Neutrophil (primary cell): ENCODE measurements around the gene BMPR1B.

Experiments
- H3K27ac ChIP-seq: fragments of 200-600 bp; sonication (generic); 2 replicates; pipeline ENCODE4 v1.5.1; 2016; ENCODE audit warnings: mild to moderate bottlenecking, moderate library complexity
- H3K27me3 ChIP-seq: fragments of 200-600 bp; sonication (generic); 2 replicates; pipeline ENCODE4 v1.6.0; 2016; ENCODE audit warnings: mild to moderate bottlenecking
- H3K36me3 ChIP-seq: fragments of 200-600 bp; sonication (generic); 2 replicates; pipeline ENCODE4 v1.5.1; 2017
- H3K4me1 ChIP-seq, 2 experiments: fragments of 200-600 bp in 1 of 2; sonication (generic) in 1 of 2; 1 replicate in 1 of 2; 2 replicates in 1 of 2; pipeline versions ENCODE4 v1.5.1 to v1.6.1; 2013 to 2016; ENCODE audit warnings: low read depth in 1 of 2, low read length in 1 of 2, mild to moderate bottlenecking in 1 of 2, moderate library complexity in 1 of 2; ENCODE audit not compliant: control insufficient read depth in 1 of 2, insufficient read depth in 1 of 2
- H3K4me3 ChIP-seq, 2 experiments: fragments of 200-600 bp in 1 of 2; sonication (generic) in 1 of 2; 1 replicate in 1 of 2; 2 replicates in 1 of 2; pipeline ENCODE4 v1.5.1; 2013 to 2016; ENCODE audit warnings: low read depth in 1 of 2, low read length in 1 of 2, mild to moderate bottlenecking in 1 of 2, moderate library complexity in 1 of 2
- H3K9me3 ChIP-seq: fragments of 200-600 bp; sonication (generic); 2 replicates; pipeline ENCODE4 v1.5.1; 2016
- TF ChIP-seq, protein P1 (sequence below): fragments of 200-600 bp; sonication (generic); IDR thresholded peaks from 2 replicates; pipeline ENCODE4 v1.5.1; 2016; ENCODE audit warnings: antibody characterized with exemption

Gene BMPR1B

DNA sequence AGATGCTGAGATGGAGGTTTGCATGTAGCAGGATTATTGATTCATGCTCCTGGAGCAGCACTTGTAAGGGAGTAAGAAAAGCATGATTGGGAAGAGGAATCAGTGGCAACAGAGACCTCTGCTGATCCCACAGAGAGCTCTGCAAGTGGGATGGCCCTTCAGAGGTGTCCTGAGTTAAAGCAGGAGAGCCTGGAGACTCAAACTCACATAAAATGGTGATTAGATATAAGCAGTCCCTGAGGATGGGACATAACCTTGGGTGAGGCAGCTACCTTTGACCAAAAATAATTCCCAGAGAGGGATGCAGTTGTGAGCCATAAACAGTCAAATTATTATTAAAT, 25.4 kb upstream of the BMPR1B start:
- H3K9me3 ChIP-seq: no peaks in the 10 kb centered on the region
- H3K36me3 ChIP-seq: no peaks in the 10 kb centered on the region
- no peak overlapping the region for H3K4me3 ChIP-seq
- TF ChIP-seq, protein P1, sequence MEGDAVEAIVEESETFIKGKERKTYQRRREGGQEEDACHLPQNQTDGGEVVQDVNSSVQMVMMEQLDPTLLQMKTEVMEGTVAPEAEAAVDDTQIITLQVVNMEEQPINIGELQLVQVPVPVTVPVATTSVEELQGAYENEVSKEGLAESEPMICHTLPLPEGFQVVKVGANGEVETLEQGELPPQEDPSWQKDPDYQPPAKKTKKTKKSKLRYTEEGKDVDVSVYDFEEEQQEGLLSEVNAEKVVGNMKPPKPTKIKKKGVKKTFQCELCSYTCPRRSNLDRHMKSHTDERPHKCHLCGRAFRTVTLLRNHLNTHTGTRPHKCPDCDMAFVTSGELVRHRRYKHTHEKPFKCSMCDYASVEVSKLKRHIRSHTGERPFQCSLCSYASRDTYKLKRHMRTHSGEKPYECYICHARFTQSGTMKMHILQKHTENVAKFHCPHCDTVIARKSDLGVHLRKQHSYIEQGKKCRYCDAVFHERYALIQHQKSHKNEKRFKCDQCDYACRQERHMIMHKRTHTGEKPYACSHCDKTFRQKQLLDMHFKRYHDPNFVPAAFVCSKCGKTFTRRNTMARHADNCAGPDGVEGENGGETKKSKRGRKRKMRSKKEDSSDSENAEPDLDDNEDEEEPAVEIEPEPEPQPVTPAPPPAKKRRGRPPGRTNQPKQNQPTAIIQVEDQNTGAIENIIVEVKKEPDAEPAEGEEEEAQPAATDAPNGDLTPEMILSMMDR: no peak
- H3K4me1 ChIP-seq: no peaks in the 10 kb centered on the region
- no peak overlapping the region for H3K27ac ChIP-seq
- H3K27me3 ChIP-seq: no peaks in the 10 kb centered on the region

DNA sequence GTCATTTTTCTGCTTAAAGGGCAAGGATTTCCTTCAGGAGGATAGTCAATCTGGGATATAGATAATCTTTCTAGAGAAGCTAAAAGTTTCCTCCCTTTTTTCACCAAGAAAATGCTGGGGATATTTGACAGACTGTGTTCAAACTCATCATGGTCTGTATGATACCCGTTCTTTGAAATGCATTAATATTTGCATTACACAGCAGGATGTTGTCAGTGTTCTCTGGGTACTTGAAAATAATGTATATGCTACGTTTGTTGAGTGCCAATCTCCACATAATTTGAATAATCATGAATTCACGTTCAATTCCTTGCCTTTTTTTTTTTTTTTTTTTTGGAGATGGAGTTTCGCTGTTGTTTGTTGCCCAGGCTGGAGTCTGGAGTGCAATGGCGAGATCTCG, 18.0 kb upstream of the BMPR1B start:
- H3K27ac ChIP-seq: no peak overlapping the region
- no peaks in the 10 kb centered on the region for H3K36me3 ChIP-seq
- no peak overlapping the region for H3K4me3 ChIP-seq
- H3K9me3 ChIP-seq: no peaks in the 10 kb centered on the region
- H3K27me3 ChIP-seq: no peaks in the 10 kb centered on the region
- H3K4me1 ChIP-seq: no peaks in the 10 kb centered on the region
- TF ChIP-seq, protein P1: no peak

DNA sequence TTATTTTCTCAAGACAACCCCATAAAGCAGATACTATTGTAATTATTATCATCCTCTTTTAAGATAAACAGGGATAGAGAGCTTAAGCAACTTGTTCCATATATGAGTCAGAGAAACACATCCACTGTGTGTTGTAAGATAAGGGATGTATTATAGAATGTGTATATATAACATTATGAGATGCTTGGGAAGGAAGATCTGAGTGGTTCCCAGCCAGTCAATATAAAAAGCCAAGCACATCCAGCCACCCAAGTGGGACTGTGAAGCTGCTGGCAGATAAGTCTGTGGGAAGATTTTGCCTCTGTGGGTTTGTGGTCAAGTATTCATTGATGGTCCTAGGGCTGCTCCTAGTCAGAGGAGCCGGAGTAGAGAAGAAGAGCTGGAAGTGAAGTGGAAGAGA, 16.5 kb upstream of the BMPR1B start:
- Histone ChIP-seq H3K27ac (no peak overlapping the region), H3K4me3 (no peak overlapping the region), H3K9me3 (no peaks in the 10 kb centered on the region), H3K27me3 (no peaks in the 10 kb centered on the region), H3K36me3 (no peaks in the 10 kb centered on the region), H3K4me1 (no peaks in the 10 kb centered on the region)
- TF ChIP-seq, protein P1: no peak

DNA sequence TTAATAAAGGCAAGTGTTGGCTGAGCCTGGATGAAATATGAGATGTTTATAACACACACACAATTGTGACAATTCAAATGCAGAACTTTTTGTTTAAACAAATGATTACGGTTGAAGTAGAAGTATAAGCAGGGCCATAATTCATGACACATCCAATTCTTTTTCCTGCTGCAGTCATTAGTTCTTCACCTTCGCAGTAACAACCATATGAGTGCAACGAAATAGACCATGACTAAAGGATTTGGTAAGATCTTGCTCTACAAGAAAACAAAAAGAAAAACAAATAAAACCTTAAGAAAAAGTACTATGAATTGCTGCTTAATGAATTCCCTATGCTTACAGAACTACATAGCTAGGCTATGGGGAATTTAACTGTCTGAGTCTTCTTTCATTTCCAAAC, 13.9 kb upstream of the BMPR1B start:
- H3K4me3 ChIP-seq: no peak overlapping the region
- H3K36me3 ChIP-seq: no peaks in the 10 kb centered on the region
- TF ChIP-seq, protein P1: no peak
- H3K4me1 ChIP-seq: no peaks in the 10 kb centered on the region
- no peaks in the 10 kb centered on the region for H3K27me3 ChIP-seq
- no peak overlapping the region for H3K27ac ChIP-seq
- H3K9me3 ChIP-seq: no peaks in the 10 kb centered on the region

DNA sequence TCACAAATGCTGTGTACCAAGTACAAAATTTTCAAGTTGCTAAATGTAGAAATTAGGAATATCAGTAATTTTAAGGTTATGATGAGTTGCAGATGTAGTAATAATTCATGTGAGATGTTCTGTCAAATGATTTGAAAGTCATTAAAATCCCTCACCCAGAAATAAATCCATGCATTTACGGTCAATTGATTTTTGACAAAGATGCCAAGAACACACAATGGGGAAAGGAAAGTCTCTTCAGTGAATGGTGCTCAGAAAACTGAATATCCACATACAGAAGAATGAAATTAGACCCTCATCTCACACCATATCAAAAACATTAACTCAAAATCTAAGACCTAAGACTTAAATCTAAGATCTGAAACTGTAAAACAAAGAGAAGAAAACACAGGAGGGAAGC, 12.9 kb upstream of the BMPR1B start:
- Histone ChIP-seq H3K4me3 (no peak overlapping the region), H3K4me1 (no peaks in the 10 kb centered on the region), H3K27me3 (no peaks in the 10 kb centered on the region), H3K27ac (no peak overlapping the region), H3K9me3 (no peaks in the 10 kb centered on the region), H3K36me3 (no peaks in the 10 kb centered on the region)
- TF ChIP-seq, protein P1: no peak

DNA sequence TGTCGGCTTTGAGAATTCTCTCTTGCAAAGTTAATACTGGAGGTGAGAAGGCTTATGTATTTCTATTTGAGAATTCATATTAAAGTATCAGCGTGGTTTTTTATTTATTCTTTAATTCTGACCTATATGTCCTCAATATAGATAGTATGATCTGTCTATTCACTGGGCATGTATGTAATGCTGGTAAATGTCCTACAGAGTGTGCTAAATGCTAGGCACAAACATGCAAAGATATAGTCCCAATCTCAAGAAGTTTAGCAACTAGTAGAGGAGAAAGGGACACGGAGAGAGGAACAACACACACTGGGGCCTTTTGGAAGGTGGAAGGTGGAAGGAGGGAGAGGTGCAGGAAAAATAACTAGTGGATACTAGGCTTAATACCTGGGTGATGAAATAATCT, 11.0 kb upstream of the BMPR1B start:
- Histone ChIP-seq H3K27ac (no peak overlapping the region), H3K36me3 (no peaks in the 10 kb centered on the region), H3K27me3 (no peaks in the 10 kb centered on the region), H3K4me1 (no peaks in the 10 kb centered on the region), H3K9me3 (no peaks in the 10 kb centered on the region), H3K4me3 (no peak overlapping the region)
- TF ChIP-seq, protein P1: no peak
